HG02759 (cell line): ENCODE measurements around the gene DAB2IP.

Source experiments
- ATAC-seq: cut with Tn5 transposase; IDR thresholded peaks from one replicate; pipeline ENCODE4 v1.9.1; 2021; ENCODE audit warnings: mild to moderate bottlenecking, moderate library complexity; ENCODE audit not compliant: unreplicated experiment

Gene DAB2IP

GRCh38 chr9:121720311-121721057, 69.0 kb downstream of the DAB2IP start:
- no peak for ATAC-seq

DNA sequence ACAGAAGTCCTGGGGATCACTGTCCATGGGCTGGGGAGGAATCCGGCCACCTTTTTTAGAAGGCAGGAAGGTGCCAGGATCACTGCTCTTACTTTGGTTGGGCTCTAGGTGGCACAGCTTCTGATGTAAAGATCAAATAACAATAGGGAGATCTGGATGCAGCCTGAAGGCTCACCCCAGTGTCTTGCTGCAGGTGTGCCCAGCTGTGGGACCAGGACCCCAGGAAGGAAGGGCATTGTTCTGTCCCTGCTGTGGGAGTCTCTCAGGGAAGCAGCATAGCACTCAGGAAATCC, 69.6 kb downstream of the DAB2IP start:
- ATAC-seq, result no peak

GRCh38 chr9:121721770-121722169, 70.3 kb downstream of the DAB2IP start:
- no peak for ATAC-seq

GRCh38 chr9:121725008-121725775, 73.8 kb downstream of the DAB2IP start:
- no peak for ATAC-seq

- ATAC-seq, result no peak
These were observed 76.0 kb downstream of the DAB2IP start for GRCh38 chr9:121727295-121728020.

DNA sequence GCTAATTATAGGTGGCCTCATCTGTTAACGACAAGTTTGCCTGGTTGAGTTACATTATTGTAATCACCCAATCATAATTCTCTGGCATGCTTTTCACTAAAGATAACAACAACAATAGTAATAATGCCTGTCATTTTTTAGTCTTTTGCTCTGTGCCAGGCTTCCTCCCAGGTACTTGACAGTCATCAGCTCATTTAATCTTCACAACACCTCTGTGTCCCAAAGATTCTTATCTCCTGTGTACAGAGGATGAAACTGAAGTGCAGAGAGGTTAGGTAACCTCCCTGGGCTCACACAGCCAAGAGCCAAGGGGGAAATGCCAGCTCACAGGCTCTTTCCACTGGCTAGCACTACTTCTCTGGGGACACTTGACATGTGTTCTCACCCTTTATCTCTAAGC, 77.5 kb downstream of the DAB2IP start:
- no peak for ATAC-seq

GRCh38 chr9:121729769-121730562, 78.5 kb downstream of the DAB2IP start:
- no peak for ATAC-seq

DNA sequence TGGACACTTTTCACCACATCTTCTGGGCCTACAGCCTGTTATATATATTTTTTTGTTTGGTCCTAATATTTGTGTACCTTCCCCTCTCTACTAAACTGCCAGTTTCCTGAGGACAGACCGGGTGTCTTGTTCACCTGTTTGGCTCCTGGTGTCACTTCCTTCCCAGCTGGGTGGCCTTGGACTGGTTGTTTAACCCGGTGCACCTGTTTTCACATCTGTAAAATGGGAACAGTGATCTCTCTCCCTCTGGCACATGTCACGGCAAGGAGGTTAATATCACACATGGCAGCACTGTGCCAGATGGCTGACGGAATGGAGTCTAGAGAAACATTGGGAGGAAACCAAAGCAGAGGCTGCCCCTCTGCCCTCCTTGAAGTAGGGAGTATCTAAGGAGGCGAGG, 79.7 kb downstream of the DAB2IP start:
- no peak for ATAC-seq

DNA sequence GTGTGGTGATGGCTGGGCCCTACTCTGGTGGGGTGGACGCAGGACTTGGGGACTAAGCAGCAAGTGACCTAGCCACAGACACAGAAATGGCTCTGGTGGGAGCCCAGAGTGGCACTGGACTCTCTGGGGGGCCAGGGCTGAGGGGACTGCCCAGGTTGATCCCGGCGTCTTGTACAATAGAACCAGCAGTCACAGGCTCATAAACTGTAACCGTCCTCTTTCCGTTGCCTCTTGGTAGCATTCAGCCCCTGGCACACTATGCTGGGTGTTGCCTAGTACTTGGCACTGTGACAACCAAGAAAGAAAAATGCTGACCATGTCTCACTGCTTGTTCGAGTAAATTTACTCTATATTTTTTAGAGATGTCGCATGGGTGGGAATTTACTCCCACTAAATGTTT, 80.5 kb downstream of the DAB2IP start:
- no peak for ATAC-seq

DNA sequence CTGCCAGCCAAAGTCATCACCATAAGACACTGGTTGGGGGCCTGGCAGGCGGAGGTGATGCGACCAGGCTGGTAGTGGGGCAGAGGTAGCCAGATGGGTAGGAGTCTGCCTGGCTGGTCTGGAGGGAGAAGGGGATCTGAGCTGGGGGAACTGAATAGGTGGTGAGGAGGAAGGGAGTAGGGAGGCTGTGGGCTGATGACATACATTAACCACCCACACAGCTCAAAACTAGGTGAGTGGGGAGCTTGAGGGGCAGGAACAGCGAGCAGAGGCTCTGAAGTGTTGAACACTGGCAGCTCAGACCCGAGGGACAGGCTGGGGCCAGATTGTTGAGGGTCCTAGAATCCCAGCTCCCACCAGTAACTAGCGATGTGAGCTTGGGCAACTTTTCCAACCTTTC, 81.0 kb downstream of the DAB2IP start:
- ATAC-seq, result no peak

DNA sequence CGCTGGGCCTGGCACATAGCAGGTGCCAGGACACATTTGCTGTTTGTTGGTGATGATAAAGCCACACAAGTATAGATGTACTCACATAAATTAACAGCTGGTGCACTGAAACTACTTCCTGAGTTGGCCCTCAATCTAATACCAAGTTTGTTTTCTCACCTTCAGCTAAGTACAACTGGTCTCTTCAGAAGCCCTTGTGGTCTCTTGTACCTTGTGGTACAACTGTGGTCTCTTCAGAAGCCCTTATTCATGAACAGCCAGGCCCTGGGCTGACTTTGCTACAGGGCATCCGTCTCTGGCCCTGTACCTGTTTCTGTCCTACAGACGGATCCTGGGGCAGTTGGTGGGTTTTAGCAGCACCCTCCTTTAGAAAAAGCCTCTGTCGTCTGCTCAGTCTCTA, 81.5 kb downstream of the DAB2IP start:
- ATAC-seq, result no peak

- ATAC-seq, result no peak
These were observed 83.0 kb downstream of the DAB2IP start for GRCh38 chr9:121734465-121734864.

DNA sequence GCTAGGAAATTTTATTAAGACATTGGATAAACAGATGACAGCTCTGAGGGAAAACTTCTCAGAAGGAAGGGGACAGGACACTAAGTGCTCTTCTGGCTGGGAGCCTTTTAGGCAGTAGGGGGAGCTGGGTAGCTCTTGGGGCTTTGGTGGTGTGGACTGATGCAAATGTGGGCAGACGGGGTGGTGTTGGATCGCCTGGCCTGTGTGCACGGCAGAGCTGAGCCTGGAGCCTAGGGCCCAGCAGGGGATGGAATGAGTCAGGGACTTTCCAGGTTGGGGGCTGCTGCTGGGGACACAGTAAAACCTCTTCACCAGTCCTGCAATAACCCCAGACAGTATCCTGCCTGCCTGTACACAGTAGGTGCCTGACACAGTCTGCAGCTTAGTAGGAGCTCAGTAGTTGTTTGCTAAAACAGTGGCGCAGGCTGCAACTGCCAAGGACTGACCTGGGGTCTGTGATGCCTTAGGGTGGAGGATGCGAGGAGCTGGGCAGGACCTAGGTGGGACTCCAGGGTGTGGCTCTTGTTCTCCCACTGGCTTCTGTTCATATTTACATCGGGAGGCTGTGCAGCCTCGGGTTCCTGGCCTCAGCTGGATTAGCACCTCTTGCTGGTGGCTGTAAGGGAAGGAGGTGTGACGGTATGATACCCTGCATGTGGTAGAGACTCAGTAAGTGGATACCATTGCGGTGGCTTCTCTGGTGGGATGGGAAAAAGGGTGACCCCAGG, 83.8 kb downstream of the DAB2IP start:
- ATAC-seq, result peak; percentile 71

- ATAC-seq, result no peak
These were observed 84.6 kb downstream of the DAB2IP start for GRCh38 chr9:121735793-121736770.

DNA sequence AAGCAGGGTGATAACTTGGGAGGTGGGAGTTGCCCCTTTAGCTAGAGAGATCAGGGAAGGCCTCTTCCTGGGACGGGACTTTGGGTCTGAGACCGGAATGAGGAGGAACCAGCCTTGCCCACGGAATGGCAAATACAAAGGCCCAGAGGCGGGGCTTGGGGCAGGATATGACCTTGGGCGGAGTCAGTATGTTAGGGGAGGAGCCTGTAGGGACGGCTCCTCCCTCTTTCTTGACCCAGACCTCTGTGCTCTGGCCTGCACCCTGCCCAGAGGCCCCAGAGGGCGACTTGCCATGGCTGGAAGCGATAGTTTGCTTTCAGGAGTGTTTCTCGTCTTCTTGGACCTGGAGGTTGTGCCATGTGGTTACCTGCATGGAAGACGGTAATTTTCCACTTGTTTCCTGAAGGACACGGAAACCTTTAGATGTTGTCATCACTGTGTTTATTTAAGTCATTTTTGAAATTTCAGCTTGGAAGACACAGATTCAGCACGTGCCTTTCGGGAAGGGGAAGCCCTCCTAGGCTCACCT, 85.6 kb downstream of the DAB2IP start:
- ATAC-seq, result no peak

DNA sequence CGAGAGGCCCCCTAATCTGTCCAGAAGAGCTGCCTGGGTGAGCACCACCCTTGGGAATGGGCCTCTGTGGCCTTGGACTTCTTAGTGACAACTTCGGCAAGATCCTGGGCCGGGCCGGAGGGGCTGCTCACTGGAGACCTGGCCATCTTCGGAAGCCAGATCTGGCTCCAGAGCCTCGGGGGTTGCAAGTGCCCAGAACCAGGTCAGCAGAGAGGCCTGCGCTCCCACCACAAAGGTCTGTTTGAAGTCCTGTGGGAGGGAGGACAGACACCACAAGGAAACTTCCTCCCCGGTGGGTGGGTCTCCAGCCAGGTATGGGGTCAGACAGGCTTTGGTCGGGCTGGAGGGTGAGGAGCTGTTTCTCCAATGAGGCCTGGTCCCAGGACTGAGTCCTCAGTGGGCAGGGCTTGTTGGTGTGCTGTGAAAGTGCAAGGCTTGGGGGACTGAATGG, 86.1 kb downstream of the DAB2IP start:
- ATAC-seq, result no peak

- ATAC-seq, result no peak
These were observed 87.0 kb downstream of the DAB2IP start for GRCh38 chr9:121738411-121738810.

GRCh38 chr9:121738968-121739367, 87.5 kb downstream of the DAB2IP start:
- ATAC-seq, result no peak

GRCh38 chr9:121739971-121740370, 88.5 kb downstream of the DAB2IP start:
- no peak for ATAC-seq
